ENCODE data around the gene BNIP3. TPM values are rescaled to one million over a fixed set of nuclear protein-coding genes. Genes with fewer than 3 reads are reported as not detected.

The BNIP3 gene
- total RNA-seq, 1 experiment from 2014 or later: 57.1 TPM

DNA sequence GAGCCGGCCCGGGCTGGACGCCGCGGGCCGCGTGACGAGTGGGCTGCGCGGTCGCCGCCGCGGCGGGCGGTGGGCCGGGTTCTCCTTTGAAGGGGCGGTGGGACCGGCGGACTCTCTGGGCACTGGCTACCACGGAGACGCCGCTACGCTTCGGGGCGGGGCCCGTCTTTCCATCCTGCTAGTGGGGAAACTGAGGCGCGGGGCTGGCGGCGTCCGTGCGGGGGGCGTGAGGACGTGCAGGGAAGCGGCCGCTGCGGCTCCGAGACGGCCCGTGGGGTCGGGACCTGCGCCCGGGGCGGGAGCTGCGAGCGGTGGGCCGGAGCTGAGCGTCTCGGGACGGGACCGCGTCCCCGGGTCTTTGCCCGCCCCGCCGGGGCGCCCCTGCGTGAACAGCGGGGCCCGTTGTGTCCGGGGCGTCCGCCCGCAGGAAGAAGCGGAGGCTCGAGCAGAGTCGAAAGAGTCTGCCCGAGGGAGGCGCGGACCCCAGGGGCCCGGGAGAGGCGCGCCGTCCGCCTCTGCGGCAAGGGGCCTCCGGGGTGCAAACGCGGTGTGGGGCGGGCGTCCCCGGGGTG is 548 bp upstream of the BNIP3 start:
- H3K79me1 ChIP-seq (ENCODE audit: insufficient read depth, low read depth, low read length, poor library complexity, severe bottlenecking): no peaks in the 10 kb centered on the region
- H3K56ac ChIP-seq (ENCODE audit: insufficient read length, low read depth, low read length): no peak overlapping the region
- Mint-ChIP-seq H3K27ac (no peak overlapping the region), H3K9me3 (peaks cover 22 to 35% of the 10 kb centered on the region in 2 experiments), H3K4me1 (peaks cover 26 to 33% of the 10 kb centered on the region in 2 experiments), H3K4me3 (peak overlapping the region; percentile 74 to 75), H3K27me3 (ENCODE audit: low read depth) (peaks cover 48% of the 10 kb centered on the region), H3K36me3 (ENCODE audit: insufficient read depth in 1 of 3, low read depth in 3 of 3) (peaks cover 11 to 47% (median 16%) of the 10 kb centered on the region in 3 experiments)
- H3K23ac ChIP-seq (ENCODE audit: insufficient read length, low read depth, low read length): no peak overlapping the region
- H3K27ac ChIP-seq (ENCODE audit: insufficient read length, low read depth, low read length): no peak overlapping the region
- H2BK12ac ChIP-seq (ENCODE audit: insufficient read length, low read depth, low read length): no peak overlapping the region
- H3K4me2 ChIP-seq (ENCODE audit: insufficient read depth, insufficient read length, low read length): no peak overlapping the region
- peaks cover 11% of the 10 kb centered on the region for H3K4me1 ChIP-seq (ENCODE audit: insufficient read depth, low read length)
- no peak overlapping the region for H4K91ac ChIP-seq (ENCODE audit: insufficient read length, low read depth, low read length)
- DNase-seq: no peak
- H2BK15ac ChIP-seq (ENCODE audit: low read depth, low read length): no peak overlapping the region
- H3K79me2 ChIP-seq (ENCODE audit: insufficient read depth, low read length): peaks cover 3% of the 10 kb centered on the region; the same call in 1 of the 2 replicates
- no peak overlapping the region for H3T11ph ChIP-seq (ENCODE audit: low read length)
- H2BK5ac ChIP-seq (ENCODE audit: insufficient read length, low read length): no peak overlapping the region
- no peak overlapping the region for H3K4ac ChIP-seq (ENCODE audit: low read depth, low read length)
- H3K27me3 ChIP-seq (ENCODE audit: insufficient read depth, low read length): peaks cover 9% of the 10 kb centered on the region; the same call in 1 of the 2 replicates
- H4K8ac ChIP-seq (replicated peaks; ENCODE audit: insufficient read length, low read depth, low read length): no peak overlapping the region
- no peaks in the 10 kb centered on the region for H4K20me1 ChIP-seq (ENCODE audit: control insufficient read depth, insufficient read depth, insufficient read length)
- no peak overlapping the region for H2BK20ac ChIP-seq (ENCODE audit: low read depth, low read length, poor library complexity, severe bottlenecking)
- H3K14ac ChIP-seq (ENCODE audit: insufficient read depth, low read length): no peak overlapping the region
- no peak overlapping the region for H4K5ac ChIP-seq (ENCODE audit: insufficient read length, low read depth, low read length)
- no peak overlapping the region for H2BK120ac ChIP-seq (ENCODE audit: low read depth, low read length, poor library complexity, severe bottlenecking)
- no peaks in the 10 kb centered on the region for H3K9me3 ChIP-seq (ENCODE audit: control insufficient read depth, low read depth, low read length)
- H3K23me2 ChIP-seq (ENCODE audit: insufficient read length, low read depth, low read length, poor library complexity, severe bottlenecking): peaks cover 11% of the 10 kb centered on the region
- no peak overlapping the region for H3K18ac ChIP-seq (ENCODE audit: insufficient read length, low read depth, low read length)
- no peak overlapping the region for H2AK5ac ChIP-seq (ENCODE audit: insufficient read length, low read length)
- WGBS (ENCODE audit: extremely low coverage, insufficient read length, low lambda C conversion rate): no CpG with 5 or more reads among the region's 83 CpGs
- no peak overlapping the region for H2AFZ ChIP-seq (ENCODE audit: low read length)
- no peak overlapping the region for H3K9ac ChIP-seq (ENCODE audit: extremely low read depth, insufficient read length, low read length)
- TF ChIP-seq CTCF (conservative IDR thresholded peaks at IDR 0.05): no peak
